ENCODE measurements around the gene LDHB. TPM values are rescaled to one million over a fixed set of nuclear protein-coding genes. Genes with fewer than 3 reads are reported as not detected.

Gene LDHB
- total RNA-seq, 1 experiment from 2014 or later = 1,343 TPM

- no peak overlapping the region for H3K27ac Mint-ChIP-seq
- no peak overlapping the region for H2BK15ac ChIP-seq (ENCODE audit: low read depth, low read length)
- H3K4me1 ChIP-seq (ENCODE audit: insufficient read depth, low read length) = no peaks in the 10 kb centered on the region
- no peak overlapping the region for H3K14ac ChIP-seq (ENCODE audit: insufficient read depth, low read length)
- no peaks in the 10 kb centered on the region for H3K79me1 ChIP-seq (ENCODE audit: insufficient read depth, low read depth, low read length, poor library complexity, severe bottlenecking)
- H2BK5ac ChIP-seq (ENCODE audit: insufficient read length, low read length) = no peak overlapping the region
- H3K4me2 ChIP-seq (ENCODE audit: insufficient read depth, insufficient read length, low read length) = no peak overlapping the region
- WGBS (ENCODE audit: extremely low coverage, insufficient read length, low lambda C conversion rate) = no CpG with 5 or more reads among the region's 1 CpG
- H3K9me3 ChIP-seq (ENCODE audit: control insufficient read depth, low read depth, low read length) = no peaks in the 10 kb centered on the region
- no peaks in the 10 kb centered on the region for H3K4me1 Mint-ChIP-seq
- H3K9ac ChIP-seq (ENCODE audit: extremely low read depth, insufficient read length, low read length) = no peak overlapping the region
- no peak overlapping the region for H2AK5ac ChIP-seq (ENCODE audit: insufficient read length, low read length)
- no peak overlapping the region for H3K56ac ChIP-seq (ENCODE audit: insufficient read length, low read depth, low read length)
- H2BK20ac ChIP-seq (ENCODE audit: low read depth, low read length, poor library complexity, severe bottlenecking) = no peak overlapping the region
- H2BK120ac ChIP-seq (ENCODE audit: low read depth, low read length, poor library complexity, severe bottlenecking) = no peak overlapping the region
- no peaks in the 10 kb centered on the region for H4K20me1 ChIP-seq (ENCODE audit: control insufficient read depth, insufficient read depth, insufficient read length)
- 0 out of 2 replicates have a peak, but pooled peaks cover 4% of the 10 kb centered on the region for H3K27me3 Mint-ChIP-seq (ENCODE audit: low read depth)
- H3K27ac ChIP-seq (ENCODE audit: insufficient read length, low read depth, low read length) = no peak overlapping the region
- H3K4ac ChIP-seq (ENCODE audit: low read depth, low read length) = no peak overlapping the region
- no peak overlapping the region for H2BK12ac ChIP-seq (ENCODE audit: insufficient read length, low read depth, low read length)
- no peaks in the 10 kb centered on the region for H3K9me3 Mint-ChIP-seq
- TF ChIP-seq CTCF (conservative IDR thresholded peaks at IDR 0.05) = no peak
- H3K23ac ChIP-seq (ENCODE audit: insufficient read length, low read depth, low read length) = no peak overlapping the region
- no peak overlapping the region for H4K8ac ChIP-seq (replicated peaks; ENCODE audit: insufficient read length, low read depth, low read length)
- H3T11ph ChIP-seq (ENCODE audit: low read length) = no peak overlapping the region
- H3K4me3 Mint-ChIP-seq = no peak overlapping the region
- no peak for DNase-seq
- H3K79me2 ChIP-seq (ENCODE audit: insufficient read depth, low read length) = 0 out of 2 replicates have a peak, but pooled peaks cover 2% of the 10 kb centered on the region
- H4K91ac ChIP-seq (ENCODE audit: insufficient read length, low read depth, low read length) = no peak overlapping the region
- no peaks in the 10 kb centered on the region for H3K36me3 Mint-ChIP-seq (ENCODE audit: insufficient read depth in 1 of 3, low read depth in 3 of 3)
- no peak overlapping the region for H3K18ac ChIP-seq (ENCODE audit: insufficient read length, low read depth, low read length)
- H3K27me3 ChIP-seq (ENCODE audit: insufficient read depth, low read length) = no peaks in the 10 kb centered on the region
- H2AFZ ChIP-seq (ENCODE audit: low read length) = no peak overlapping the region
- H4K5ac ChIP-seq (ENCODE audit: insufficient read length, low read depth, low read length) = no peak overlapping the region
- no peaks in the 10 kb centered on the region for H3K23me2 ChIP-seq (ENCODE audit: insufficient read length, low read depth, low read length, poor library complexity, severe bottlenecking)
Measured at GRCh38 chr12:21678959-21679358, 21.3 kb upstream of the LDHB start.

All from H9 (cell line).